ENCODE results near the gene HS3ST3A1.
"Not testable (repeated sequence)": the region's sequence is repeated elsewhere in the genome, so short reads cannot be mapped to it uniquely, and the experiment has no call there.

Gene HS3ST3A1

DNA sequence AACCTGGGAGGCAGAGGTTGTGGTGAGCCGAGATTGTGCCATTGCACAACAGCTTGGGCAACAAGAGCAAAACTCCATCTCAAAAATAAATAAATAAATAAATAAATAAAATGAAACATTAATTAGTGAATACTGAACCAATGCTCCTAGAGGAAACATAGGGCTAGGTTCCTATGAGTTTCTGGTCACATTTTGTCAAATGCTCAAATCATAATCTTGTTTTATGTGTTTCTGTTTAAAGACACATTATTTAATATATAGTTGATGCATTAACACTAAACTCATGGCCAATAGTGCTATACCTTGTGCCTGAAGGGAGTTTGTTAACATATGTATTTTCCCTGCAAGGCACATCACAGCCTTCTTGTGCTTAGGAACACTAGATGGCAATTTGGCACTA lies 66.8 kb downstream of the HS3ST3A1 start:
- DNase-seq, result no peak

DNA sequence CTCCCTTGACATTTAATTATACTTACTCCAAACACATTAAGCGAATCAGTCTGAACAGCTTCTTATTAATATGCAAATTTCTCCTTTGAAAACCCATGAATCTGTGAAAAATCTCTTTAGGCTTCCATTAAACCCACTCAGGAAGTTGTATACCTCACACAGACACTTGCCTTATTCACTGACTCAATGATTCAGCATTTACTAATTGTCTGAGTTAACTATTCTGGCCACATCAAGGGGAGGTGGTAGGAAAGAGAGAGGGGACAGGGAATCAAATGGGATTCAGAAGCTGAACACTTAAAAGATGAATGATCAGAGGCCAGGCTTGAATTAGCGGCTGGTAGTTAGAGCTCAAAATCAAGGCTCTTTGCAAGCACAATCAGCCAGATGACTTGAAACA lies 70.0 kb downstream of the HS3ST3A1 start:
- no peak for DNase-seq

DNA sequence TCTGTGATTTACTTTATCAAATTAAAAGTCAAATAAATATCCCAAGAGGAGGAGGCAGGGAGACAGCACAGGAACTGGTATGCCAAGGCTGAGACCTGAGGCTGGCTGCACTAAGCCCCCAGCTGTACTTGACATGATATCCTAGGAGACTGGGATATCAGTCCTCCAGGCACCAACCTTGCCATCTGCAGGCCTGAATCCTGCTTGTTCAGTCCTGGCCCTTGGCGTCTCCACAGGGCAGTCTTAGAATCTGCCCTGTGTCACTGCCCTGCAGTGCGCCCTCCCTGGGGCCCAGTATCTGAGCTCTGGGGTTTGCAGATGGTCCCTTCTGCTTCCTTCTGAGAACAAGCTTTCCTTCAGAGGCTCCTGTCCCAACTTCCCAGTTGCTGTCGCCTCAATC lies 75.9 kb downstream of the HS3ST3A1 start:
- DNase-seq, result no peak

DNA sequence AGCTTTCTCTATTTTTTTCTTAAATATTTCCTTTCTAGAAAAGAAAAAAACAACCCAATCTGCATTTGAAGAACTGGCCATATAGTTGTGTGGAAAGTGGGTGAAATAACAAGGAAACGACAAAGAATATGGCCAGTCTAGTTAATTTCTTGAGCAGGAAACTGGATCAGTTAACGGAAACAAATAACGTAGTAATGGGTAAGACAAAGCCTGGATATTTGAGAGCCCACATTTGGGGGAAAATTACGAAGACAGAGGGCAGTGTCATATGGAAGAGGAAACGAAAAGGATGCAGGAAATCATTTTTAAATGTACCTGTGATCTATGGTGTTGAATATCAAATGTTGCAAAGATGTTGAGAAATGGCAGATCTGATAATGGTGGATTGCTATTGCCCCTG lies 78.6 kb downstream of the HS3ST3A1 start:
- no peak for DNase-seq

DNA sequence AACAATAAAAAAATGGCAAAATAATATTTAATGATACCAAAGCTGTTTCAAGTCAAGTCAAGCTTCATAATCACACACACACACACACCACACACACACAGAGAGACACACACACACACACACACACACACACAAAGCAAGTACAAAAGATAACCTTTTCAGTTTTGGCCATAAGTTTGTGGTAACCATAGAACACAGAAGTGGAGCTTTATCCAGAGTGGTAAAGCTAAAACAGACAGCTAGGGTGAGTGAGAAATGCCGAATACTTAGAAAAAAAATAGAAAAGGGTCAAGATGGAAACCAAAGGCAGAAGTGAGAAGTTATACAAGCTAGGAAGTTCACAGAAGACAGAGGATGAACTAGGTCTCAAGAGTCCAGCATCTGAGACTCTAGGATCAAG lies 79.0 kb downstream of the HS3ST3A1 start:
- no peak for DNase-seq

DNA sequence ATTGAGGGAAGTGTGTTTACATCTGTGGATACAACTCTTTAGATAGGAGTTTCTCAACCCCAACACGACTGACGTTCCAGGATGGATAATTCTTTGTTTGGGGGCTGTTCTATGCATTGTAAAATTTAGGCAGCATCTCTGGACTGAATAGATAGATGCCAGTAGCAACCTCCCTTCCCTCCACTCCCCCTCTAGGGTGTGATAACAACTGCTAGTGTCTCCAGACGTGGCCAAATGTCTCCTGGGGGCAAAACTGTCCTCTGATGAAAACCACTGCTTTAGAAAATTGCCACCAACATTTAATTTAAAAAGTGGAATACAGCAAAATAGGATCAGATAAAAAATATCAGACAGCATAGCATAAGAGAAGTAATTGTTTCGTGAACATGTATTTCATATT lies 79.9 kb downstream of the HS3ST3A1 start:
- DNase-seq, result no peak

DNA sequence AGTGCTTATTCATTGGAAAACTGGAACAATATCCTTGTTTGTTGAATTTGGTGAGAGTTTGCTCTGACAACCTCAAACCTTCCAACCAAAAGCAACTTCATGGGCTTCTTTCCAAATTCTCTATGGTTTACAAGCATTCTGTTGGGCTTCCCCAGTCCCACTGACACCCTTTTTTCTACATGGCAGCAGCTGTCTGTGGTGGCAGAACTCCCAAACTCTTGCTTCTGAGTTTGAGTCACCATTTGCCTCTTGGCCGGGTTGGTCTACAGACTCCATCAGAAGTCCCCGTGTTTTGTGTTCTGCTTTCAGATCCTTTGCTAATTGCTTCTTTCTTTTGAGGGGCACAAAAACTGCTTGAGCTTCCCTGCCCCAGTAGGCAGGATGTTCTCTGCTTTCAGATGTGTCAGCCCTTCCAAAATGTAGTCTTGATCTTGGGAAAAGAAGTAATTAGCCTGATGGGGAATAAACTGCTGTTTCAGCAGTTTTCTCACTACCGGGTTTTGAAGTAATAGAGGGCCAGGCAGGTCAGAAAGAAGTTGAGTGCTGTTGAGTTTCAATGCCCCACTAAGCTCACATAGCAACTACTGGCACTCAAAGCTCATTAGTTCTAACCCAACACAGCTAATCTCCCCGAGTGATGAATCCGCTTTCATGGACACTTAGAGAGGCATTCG lies 80.7 kb downstream of the HS3ST3A1 start:
- DNase-seq, result no peak

DNA sequence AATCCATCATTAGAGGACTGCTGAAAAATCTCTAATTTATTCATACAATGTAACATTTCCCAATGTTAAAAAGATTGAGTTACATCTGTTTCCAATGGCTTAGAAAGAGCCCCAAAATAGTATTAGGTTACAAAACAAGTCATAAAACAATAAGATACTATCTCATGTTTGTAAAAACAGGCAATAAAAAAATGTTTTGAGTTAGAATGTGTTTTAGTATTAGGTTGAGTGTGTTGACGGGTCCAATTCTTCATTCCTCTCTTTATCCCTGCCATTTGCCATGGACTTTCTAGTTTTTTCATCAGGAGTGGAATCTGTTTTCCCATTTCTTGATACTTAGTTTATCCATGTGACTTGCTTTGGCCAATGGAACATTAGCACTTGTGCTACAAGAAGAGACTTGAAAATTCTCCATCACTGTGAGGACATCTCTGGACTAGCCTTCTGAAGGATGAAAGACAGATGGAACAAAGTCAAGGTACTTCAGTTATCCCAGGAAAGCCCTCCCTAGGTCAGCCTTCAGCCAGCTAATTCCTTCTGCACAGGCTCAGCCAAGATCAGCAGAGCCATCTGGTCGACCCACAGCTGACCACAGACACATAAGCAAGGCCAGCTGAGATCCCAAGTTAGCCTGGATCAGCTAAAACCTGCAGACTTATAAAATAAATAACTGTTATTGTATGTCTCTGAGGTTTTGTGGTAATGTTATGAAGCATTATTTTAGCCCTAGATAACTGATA lies 83.3 kb downstream of the HS3ST3A1 start:
- no peak for DNase-seq

DNA sequence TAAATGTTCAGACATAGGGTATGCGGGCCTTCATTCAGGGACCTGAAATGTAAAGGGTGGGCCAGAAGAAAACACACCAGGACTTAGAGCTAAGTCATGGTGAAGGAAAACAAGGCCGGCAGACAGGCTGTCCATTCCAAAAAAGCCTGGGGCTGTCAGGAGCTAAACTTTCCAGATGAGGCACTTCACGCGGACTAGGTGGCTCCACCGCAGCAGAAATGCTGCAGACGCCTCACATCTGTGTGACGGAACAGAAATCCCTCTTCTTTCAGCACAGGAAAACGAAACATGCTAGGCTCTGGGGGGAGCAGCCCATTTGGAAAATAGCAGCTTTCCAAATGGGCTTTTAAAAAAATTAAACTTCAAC lies 88.7 kb downstream of the HS3ST3A1 start:
- no peak for DNase-seq

DNA sequence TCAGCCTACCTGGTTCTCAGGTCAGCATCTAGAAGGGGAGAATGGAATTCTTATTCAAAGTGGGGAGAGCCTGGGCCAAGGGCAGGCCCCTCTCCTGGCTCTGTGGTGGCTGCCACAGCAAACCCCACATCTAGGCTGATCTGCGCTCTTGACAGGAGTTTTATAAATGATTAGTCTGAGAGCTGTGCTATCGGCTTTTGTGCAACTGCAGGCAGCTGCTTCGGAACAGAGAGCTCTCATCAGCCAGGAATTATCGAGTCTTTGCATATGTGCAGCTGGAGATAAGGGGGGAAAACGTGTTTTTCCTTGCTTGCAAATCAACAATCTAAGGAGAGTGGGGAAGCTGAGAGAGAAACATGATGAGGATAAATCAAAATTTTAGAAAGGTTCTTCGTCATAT lies 91.7 kb downstream of the HS3ST3A1 start:
- no peak for DNase-seq

DNA sequence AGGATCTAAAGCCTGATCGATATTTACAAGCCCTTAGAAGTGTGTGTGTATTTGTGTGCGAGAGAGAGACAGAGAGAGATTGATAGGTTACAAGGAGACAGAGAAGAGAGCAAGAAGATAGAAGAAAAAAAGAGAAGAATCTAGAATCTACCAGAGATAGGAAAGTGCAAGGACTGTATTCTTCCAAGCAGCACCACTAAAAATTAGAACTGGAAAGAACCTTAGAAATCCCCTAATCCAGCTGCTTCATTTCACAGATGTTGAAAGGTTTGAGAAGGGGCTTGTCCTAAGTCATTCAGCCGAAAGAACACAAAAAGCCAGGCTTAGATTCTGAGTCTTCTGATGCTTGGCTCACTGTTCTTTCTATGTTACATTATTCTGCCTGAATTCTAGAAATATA lies 92.2 kb downstream of the HS3ST3A1 start:
- DNase-seq, result no peak

DNA sequence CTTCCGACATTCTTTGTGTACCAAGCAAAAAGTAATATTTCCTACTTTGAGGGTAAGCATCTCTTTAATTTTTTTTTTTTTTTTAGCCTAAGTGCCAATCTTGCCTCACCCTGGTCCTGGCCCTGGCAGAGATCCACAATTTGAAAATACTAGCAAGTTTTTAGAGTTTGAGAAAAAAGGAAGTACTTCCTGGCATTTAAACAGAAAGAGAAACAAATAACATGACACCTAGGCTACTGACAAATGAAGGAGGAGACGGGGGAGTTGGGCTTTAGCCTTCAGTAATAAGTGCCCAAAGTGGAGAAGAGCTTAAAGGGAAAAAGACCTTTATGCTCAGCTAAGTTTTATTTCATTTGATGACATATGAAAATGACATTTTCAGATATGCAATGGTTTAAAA lies 92.8 kb downstream of the HS3ST3A1 start:
- no peak for DNase-seq

DNA sequence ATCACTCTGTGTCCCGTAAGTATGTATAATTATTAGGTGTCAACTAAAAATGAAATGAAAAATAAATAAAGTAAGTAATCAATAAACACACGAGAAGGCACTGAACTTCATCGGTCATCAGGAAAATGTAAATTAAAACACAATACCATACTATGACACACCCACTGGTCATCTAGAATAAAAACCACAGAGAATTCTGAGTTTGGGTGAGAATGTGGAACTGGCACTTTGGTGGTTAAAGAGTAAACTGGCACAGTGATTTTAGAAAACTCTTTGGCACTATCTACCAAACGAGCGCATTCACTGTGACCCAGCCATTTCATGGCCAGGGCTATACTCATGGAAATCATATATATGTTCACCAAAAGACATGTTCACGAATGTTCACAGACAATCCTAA lies 98.2 kb downstream of the HS3ST3A1 start:
- DNase-seq, result no peak

DNA sequence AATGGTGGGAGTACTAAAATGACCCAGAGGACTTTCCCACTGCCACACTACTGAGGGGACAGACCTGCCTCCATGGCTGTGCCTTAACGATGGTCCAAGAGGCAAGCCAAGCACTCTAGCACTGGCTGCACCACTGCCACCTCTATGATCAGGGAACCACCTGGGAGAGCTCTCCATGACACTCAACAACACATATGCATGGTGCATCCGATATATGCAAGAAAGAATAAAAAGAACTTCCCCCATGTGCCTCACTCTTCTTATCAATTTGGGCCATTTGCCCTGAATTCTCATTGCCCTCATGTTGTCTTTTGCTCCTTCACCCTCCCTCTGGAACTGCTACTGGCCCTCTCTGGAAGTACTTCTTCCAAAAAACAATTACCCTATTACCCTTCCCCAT lies 99.5 kb downstream of the HS3ST3A1 start:
- DNase-seq, result no peak

DNA sequence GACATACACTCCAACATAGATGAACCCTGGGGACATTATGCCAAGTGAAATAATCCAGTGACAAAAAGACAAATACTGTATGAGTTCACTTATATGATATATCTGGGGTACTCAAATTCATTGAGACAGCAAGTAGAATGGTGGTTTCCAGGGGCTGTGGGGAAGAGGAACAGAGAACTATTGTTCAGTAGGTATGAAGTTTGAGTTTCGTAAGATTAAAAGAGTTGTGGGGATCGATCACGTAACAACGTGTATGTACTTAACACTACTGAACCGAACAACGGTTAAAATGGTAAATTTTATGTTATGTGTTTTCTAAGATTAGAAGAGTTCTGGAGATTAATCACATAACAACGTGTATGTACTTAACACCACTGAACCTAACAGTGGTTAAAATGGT lies 100.8 kb downstream of the HS3ST3A1 start:
- DNase-seq, result no peak

DNA sequence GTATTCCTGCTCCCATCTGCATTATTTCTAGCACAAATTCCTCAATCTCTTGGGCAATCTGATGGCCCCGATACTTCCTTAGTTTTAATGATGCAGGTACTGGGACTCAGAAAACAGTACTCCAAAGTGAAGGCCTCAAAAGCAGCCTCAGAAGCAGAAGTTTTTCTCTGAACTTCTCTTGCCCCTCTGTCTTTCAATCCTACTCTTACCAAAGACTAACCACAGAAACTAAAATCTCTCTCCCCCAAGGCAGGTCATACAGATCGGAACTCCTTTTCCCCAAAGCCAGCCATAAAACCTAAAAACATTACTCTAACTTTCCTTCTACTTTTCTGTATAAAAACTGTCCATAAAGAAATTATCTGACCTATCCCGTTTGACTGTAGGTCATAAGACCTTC lies 103.5 kb downstream of the HS3ST3A1 start:
- DNase-seq, result no peak

DNA sequence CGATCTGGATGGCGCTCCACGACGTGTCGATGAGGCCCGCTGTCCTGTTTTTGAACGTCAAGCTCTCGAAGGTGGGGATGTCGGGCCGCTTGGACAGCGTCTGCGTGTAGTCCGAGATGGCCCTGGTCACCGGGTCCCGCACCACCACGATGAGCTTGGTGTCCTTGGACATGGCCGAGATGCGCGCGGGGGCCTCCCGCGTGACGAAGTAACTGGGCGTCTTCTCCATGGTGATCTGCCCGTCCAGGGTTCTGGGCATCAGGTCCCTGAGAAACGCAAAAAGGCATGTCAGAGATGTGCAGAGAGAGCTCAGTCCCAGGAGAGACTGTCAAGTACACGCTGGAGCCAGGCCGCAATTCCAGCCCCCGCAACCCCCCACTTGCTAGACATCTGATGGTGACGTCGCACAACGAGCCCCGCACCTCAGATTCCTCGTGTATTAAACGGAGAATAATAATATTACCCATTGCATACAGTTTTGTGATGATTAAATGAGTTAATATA lies 105.1 kb downstream of the HS3ST3A1 start:
- DNase-seq, result not testable (repeated sequence)

DNA sequence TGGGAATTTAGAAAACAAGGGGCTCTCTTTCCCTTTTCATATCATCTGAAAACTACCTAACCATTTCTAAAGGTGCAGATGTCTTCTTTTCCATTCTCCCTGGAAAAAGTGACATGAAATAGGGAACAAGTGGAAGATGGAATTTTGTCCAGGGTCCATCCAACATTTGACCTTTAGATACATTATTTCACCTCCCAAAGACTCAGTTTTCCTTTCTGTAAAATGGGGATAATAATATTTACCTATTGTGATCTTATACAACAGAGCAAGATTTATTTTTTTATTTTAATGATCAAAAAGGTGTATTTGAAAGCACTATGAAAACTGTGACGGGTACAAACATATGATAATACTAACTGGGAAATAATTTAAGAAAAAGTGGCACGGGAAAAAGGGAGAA lies 106.3 kb downstream of the HS3ST3A1 start:
- DNase-seq, result no peak

DNA sequence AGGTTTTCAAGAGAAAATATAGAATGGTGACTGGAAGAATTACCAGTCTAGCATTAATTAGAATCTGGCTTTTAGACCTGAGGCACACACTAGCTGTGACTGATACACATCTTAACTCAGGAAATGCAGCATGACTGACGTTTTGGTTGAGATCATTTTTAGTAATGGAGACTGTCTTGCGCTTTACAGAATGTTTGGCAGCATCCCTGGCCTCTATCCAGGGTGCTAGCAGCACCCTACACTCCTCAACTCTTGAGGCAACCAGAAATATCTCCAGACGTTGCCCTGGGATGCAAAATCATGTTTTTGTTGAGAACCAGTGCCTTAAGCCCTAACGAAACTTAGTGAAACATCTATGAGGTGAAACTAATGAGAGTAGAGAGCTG lies 109.0 kb downstream of the HS3ST3A1 start:
- no peak for DNase-seq

DNA sequence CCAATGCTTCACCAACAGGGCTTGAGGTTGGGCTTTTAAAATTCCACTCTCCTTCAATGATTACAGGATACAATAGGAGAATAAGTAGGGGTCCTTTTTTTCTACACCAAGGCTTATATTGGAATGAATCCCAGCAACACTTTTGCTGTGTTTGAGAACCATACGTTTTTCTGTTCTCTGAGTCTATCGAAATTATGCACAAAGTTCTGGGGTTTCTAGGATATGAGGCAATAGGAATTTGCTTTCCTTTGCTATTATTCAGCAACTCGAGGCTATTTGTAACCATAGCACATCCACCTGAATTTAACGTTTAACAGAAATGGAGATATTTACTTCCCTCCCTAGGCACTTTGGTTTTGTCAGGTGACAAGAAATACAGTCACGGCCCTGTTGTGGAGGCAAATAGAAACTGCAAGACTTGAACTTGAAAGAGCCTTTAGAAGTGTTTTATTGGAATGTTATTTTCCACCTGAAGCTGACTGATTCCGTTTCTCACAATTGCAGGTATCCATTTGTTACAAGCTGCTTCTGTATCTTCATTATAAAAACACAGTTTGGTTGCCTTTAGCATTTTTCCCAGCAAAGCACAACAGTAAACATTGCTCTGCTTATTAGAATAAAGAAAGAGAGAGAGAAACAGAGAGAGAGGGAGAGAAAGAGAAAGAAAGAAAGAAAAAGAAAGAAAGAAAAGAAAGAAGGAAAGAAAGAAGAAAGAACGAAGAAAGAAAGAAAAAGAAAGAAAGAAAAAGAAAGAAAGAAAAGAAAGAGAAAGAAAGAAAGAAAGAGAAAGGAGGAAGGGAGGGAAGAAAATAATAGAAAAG lies 109.6 kb downstream of the HS3ST3A1 start:
- DNase-seq, result no peak

DNA sequence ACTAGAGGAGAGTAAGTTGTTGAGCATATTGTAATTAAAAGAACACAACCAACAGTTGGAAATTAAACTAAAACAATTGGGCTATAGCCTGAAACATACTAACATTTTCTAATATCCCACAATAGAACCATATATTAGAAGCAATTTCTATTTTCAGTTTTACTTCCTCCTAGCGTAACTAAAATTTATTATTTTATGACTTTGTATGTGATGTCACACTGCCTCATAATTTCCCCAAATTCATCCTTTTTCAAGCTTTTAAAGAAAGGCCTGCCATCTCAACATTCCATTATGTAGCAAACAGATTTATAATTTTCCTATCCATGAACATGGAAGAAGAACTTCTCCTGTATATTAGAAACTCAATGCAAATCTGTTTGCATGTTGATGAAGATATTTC lies 110.2 kb downstream of the HS3ST3A1 start:
- no peak for DNase-seq

DNA sequence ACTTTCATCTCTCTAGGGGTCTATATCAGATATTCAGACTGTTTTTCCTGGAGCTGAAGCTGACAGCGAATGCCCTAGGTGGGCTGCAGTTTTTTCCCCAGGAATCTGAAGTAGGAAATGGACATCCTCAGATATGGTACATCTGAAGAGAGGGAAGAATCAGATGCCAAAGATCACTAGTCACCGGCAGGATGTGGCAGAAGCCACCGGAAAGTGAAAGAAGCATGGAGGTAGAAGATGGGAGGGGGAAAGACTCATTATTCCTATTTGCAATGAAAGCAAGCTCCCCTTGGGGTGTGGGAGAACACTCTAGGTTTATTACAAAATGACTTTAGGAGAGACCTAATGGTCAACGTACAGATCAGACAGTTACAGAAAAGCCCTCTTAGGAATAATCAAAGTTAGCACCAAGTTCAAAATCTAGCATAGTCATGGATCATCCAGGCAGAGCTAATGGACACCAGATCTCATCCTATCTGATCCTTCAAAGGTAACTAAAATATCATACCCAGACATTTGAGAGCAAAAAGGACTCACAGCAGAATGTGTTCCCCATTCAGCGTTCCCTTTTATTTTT lies 110.7 kb downstream of the HS3ST3A1 start:
- no peak for DNase-seq

DNA sequence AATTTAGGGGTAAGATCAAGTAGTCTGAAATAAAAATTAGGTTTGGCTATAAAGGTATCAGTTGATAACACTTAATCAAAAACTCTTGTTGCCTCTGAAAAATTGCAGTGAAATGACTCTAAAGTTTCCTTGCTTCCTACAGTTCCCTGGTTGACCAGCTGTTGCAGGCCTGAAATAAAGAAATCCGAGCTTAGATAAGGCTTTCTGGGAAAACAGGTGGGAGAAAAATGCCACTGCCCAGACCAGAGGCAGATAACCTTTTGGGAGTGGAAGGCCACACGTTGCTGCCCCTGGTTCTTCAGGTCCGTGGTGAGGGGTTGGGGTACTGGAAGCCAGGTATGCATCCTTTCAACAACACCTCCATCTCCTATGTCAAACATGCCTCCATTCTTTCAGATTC lies 111.3 kb downstream of the HS3ST3A1 start:
- no peak for DNase-seq

DNA sequence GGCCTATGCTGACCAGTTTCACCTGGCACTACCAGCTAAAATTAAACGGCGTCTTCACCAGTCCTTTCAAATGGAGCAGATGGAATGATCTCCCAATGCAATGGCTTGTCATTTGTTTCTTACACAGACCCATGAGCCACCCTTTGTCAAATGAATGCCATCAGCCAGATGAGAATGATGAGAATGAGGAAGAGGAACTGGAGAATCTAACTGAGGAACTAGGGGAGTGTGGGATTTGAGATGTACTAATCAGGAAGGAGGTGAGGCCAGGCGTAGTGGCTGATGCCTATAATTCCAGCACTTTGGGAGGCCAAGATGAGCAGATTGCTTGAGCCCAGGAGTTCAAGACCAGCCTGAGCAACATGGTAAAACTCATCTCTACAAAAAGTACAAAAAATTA lies 116.4 kb downstream of the HS3ST3A1 start:
- no peak for DNase-seq

All from activated CD4-positive, alpha-beta T cell treated with anti-CD3 and anti-CD28 coated beads, Interleukin-2, Interleukin-6, amounts not matched to agents 100 ng/mL and 50 ng/mL, durations not matched to agents 16 hours and 8 hours (primary cell).